ENCODE measurements around the gene FAM227B. TPM values are rescaled to one million over a fixed set of nuclear protein-coding genes. Genes with fewer than 3 reads are reported as not detected.

Gene FAM227B
- polyA plus RNA-seq, 1 donor (not counting 4 experiments of a cell fraction or from before 2014, with no cell fraction given), result 7.2 TPM

- Histone ChIP-seq H2AFZ (ENCODE audit: control insufficient read depth, low read length) (no peak overlapping the region), H3K9ac (ENCODE audit: control insufficient read depth, extremely low read depth, insufficient read depth, low read length) (no peak overlapping the region), H3K79me2 (ENCODE audit: control insufficient read depth, insufficient read depth, low read length) (no peaks in the 10 kb centered on the region), H3K9me1 (ENCODE audit: control insufficient read depth, extremely low read depth, insufficient read depth, low read length) (no peaks in the 10 kb centered on the region), H4K20me1 (ENCODE audit: control insufficient read depth, extremely low read depth, insufficient read depth, low read length) (no peaks in the 10 kb centered on the region), H3K4me2 (ENCODE audit: control insufficient read depth, extremely low read depth, insufficient read depth, low read depth, low read length) (no peak overlapping the region), H3K27ac (ENCODE audit: control insufficient read depth, insufficient read depth, low read length) (no peak overlapping the region), H3K4me3 (ENCODE audit: control insufficient read depth in 2 of 3, extremely low read depth in 1 of 3, insufficient read depth in 2 of 3, low read depth in 1 of 3, low read length in 3 of 3) (no peak overlapping the region), H3K27me3 (ENCODE audit: control insufficient read depth, extremely low read depth, insufficient read depth, low read length) (no peaks in the 10 kb centered on the region), H3K9me3 (ENCODE audit: control insufficient read depth, low read depth, low read length) (no peaks in the 10 kb centered on the region), H3K36me3 (ENCODE audit: control insufficient read depth in 2 of 2, extremely low read depth in 1 of 2, insufficient read depth in 2 of 2, low read length in 2 of 2) (peaks cover 0 to 1% of the 10 kb centered on the region in 2 experiments), H3K4me1 (ENCODE audit: control insufficient read depth, extremely low read depth, insufficient read depth, low read length) (no peaks in the 10 kb centered on the region)
- FAIRE-seq (no peak), DNase-seq (ENCODE audit: low read depth, low spot score) (no peak)
- dilution Hi-C loops (cut with MboI; ENCODE audit: extremely low pct_ligation_motif_present, low sequenced_read_pairs), result no loop called here
- TF ChIP-seq CTCF (optimal IDR thresholded peaks at IDR 0.05 in 1 of 3, IDR thresholded peaks at IDR 0.05 in 1 of 3, conservative IDR thresholded peaks at IDR 0.05 in 1 of 3; ENCODE audit: extremely low read depth in 1 of 3, insufficient read depth in 2 of 3, low read length in 3 of 3), result no peak
- no peak for TF ChIP-seq EZH2 (IDR thresholded peaks at IDR 0.05; ENCODE audit: low read length)
These were observed 281.0 kb downstream of the FAM227B start for GRCh38 chr15:49339656-49340055.

- Histone ChIP-seq H3K9me1 (ENCODE audit: control insufficient read depth, extremely low read depth, insufficient read depth, low read length) (no peaks in the 10 kb centered on the region), H3K9ac (ENCODE audit: control insufficient read depth, extremely low read depth, insufficient read depth, low read length) (no peak overlapping the region), H3K36me3 (ENCODE audit: control insufficient read depth in 2 of 2, extremely low read depth in 1 of 2, insufficient read depth in 2 of 2, low read length in 2 of 2) (peaks cover 0 to 1% of the 10 kb centered on the region in 2 experiments), H3K27me3 (ENCODE audit: control insufficient read depth, extremely low read depth, insufficient read depth, low read length) (no peaks in the 10 kb centered on the region), H3K27ac (ENCODE audit: control insufficient read depth, insufficient read depth, low read length) (no peak overlapping the region), H2AFZ (ENCODE audit: control insufficient read depth, low read length) (no peak overlapping the region), H3K4me3 (ENCODE audit: control insufficient read depth in 2 of 3, extremely low read depth in 1 of 3, insufficient read depth in 2 of 3, low read depth in 1 of 3, low read length in 3 of 3) (no peak overlapping the region), H3K4me1 (ENCODE audit: control insufficient read depth, extremely low read depth, insufficient read depth, low read length) (no peaks in the 10 kb centered on the region), H3K4me2 (ENCODE audit: control insufficient read depth, extremely low read depth, insufficient read depth, low read depth, low read length) (no peak overlapping the region), H3K79me2 (ENCODE audit: control insufficient read depth, insufficient read depth, low read length) (no peaks in the 10 kb centered on the region), H4K20me1 (ENCODE audit: control insufficient read depth, extremely low read depth, insufficient read depth, low read length) (no peaks in the 10 kb centered on the region), H3K9me3 (ENCODE audit: control insufficient read depth, low read depth, low read length) (no peaks in the 10 kb centered on the region)
- TF ChIP-seq EZH2 (IDR thresholded peaks at IDR 0.05; ENCODE audit: low read length) (no peak), CTCF (optimal IDR thresholded peaks at IDR 0.05 in 1 of 3, IDR thresholded peaks at IDR 0.05 in 1 of 3, conservative IDR thresholded peaks at IDR 0.05 in 1 of 3; ENCODE audit: extremely low read depth in 1 of 3, insufficient read depth in 2 of 3, low read length in 3 of 3) (no peak)
- dilution Hi-C loops (cut with MboI; ENCODE audit: extremely low pct_ligation_motif_present, low sequenced_read_pairs), result no loop called here
- no peak for FAIRE-seq
- no peak for DNase-seq (ENCODE audit: low read depth, low spot score)
These were observed 288.7 kb downstream of the FAM227B start for GRCh38 chr15:49331951-49332350.
